GM21619 (cell line): ENCODE results near the gene DCDC2C.

Experiments
- ATAC-seq: cut with Tn5 transposase; IDR thresholded peaks from one replicate; pipeline ENCODE4 v1.9.1; 2021; ENCODE audit not compliant: unreplicated experiment

The DCDC2C gene

DNA sequence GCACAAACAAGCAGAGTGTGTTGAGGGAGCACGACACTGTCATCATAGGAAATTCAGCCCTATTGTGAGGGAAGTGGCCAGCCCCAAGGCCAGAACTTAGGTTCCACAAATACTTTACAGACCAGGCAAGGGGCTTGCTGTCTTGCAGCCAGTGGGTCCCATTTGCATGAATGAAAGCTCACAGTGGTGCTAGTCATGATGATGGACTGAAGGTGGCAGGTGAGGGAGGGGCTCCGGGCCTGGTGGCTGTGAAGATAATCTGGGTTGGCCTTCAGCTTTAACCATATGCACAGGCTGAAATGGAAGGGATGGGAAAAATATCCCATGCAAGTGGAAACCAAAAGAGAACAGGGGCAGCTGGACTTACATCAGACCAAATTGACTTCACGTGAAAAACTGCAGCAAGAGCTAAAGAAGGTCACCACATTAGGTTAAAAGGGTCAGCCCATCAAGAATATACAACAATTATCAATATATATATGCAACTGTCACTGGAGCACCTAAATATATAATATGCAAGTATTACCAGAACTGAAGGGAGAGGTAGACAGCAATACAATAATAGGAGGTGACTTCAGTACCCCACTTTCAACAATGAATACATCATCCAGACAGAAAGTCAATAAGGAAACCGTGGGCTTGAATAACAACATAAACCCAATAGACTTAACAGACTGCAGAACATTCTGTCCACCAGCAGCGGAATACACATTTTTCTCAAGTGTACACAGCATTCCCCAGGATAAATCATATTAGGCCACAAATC, 39.6 kb downstream of the DCDC2C start:
- ATAC-seq: no peak

DNA sequence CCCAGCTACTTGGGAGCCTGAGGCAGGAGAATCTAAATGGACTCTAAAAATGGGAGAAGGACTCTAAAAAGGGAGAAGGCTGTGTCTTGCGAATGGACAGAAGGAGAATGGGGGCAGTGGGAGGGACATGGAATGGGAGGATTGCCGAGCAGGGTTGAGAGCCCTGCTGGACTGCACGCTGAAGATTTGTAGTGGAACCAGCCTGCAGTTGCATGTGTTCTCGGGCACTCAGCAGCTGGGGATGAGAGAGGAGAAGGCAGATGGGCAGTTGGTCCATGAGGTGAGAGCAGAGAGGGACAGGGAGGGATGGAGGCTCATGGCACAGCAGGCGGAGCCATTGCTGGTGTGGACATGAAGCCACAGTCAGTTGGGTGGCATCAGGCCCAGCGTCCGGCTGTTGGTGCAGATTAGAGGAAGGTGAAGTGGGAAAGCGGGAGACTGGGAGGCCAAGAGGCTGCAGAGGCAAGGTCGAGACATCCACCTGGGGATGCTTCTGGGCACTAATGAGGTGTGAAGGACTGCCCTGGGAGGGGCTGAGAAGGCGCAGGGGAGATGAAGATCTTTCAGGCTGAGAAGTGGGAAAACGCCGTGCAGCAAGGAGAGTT, 40.7 kb downstream of the DCDC2C start:
- no peak for ATAC-seq

DNA sequence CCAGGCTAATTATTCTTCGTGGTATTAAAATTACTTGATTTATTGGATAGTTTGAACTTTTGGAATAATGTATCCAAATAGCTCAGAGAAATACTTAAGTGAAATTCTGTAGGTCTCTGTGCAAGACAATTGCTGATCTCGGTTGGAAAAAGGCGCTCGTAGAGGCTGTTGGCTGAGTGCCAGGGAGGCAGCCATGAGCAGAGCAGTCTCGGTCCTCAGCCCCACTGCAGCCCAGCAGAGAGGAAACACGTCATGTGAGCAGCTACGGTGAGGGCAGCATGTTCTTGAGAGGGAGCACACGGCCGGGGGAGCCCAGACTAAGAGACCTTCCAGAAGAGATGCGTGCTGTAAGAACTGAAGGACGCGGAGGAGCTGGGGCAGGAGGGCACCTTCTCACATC, 42.5 kb downstream of the DCDC2C start:
- no peak for ATAC-seq

DNA sequence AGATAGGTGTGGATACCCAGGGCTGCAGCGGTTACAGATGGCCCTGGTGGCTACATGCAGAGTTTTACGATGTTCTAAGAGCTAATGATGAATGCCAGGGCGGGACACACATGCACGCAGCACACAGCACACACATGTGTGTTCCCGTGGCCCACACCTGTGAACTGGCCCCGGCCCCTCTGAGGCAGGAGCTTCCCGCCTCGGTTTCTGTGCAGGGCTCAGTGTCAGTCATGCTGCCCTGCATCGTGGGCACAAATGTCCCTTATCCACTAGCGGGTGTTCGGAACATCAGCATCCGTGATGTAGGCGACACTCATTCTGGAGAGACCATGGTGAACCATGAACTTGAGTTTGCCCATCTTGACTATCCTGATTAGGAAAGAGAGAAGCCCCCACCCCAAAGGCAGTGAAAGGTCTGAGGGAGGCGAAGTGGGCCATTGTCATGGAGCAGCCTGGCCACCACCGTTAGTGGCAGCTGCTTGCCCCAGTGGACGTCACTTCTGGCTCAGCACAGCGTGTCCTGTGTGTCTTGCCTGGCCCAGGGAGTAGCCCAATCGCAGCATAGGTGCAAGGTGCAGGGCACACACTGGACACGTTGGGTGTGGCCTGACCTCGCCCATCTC, 43.8 kb downstream of the DCDC2C start:
- no peak for ATAC-seq

DNA sequence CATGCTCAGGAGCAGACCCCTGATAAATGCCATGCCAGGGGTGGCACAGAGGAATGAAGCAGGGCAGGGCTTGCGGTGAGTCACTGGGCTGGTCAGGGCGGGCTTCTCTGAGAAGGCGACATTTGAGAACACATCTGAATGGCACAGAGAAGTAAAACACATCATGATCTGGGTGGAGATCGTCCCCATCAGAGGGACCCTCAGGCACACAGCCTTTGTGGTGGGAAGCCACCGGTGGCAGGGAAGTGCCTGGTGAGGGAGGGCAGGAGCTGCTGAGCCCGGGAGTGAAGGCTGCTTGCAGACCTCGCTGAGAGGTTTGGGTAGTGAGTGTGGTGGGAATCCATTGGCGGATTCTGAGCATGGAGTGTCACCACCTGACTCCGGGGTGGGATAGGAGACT, 44.5 kb downstream of the DCDC2C start:
- no peak for ATAC-seq

DNA sequence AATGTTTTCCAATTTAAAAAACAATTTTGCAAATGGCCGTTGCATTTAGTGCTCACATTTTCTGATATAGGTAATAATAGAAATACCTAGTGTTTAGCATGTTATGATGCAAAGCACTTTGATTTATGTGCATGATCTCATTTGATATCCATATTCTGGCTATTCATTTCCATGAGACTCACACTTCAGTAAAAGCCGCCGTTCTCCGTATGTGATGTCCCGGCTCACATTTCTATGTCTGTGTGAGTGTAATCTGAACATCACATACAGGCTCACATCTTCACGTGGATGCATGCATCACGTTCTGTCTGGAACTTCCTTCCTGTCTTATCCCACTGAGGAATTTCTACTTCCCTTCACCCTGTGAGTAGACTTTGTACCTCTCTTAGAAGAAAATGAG, 45.8 kb downstream of the DCDC2C start:
- ATAC-seq: no peak

DNA sequence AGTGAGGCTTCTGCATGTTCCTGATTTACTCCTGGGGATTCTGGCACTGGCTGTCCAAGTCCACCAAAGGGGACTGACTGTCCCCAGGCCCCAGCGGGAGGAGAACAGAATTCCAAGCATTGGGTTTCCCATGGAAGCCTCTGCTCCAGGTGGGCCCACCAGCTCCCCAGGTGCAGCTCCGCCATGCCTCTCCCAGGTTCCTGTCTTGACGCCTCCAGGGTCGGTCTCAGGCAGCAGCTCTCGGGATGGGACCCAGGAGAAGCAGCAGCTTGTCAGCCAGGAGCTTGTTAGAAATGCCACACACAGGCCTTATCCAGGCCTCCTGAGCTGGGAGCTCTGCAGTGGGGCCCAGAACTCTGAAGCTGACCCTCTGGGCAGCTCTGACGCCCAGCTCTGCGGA, 47.9 kb downstream of the DCDC2C start:
- no peak for ATAC-seq

DNA sequence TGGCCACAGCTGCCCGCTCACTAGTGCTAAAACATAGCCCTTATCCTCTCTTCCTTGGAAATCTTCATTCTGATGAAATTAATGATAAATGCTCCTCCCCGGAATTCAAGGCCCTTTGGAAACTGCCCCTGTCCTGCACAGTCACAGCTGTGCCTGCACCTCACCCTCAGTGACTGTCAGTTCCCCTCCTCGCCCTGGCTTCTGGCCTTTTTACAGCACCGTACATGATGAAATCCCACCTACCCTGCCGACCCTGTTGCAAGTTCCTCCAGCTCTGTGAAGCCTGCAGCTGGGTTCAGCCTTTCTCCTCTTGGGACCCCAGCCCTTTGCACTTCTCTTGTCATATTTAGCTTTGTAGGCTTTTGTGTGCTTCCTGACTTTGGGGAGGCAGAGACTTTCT, 48.4 kb downstream of the DCDC2C start:
- ATAC-seq: no peak

DNA sequence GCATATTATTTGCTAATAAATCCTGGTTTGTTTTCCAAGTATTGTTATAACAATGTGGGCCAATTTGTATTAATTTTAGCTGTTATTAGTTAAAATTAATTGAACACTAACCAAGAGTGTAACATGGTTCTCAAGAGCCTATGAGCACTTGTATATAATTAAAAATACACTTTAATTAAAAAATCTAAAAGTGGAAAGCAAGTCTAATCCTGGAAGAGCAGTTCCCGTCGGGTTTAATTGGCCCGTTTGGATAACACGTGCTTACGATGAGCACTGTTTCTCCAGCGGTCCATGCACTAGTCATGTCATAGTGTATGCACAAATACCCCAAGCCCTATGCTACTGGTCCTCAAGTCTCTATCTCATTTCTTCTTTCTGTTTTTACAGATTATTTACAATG, 49.0 kb downstream of the DCDC2C start:
- ATAC-seq: no peak

DNA sequence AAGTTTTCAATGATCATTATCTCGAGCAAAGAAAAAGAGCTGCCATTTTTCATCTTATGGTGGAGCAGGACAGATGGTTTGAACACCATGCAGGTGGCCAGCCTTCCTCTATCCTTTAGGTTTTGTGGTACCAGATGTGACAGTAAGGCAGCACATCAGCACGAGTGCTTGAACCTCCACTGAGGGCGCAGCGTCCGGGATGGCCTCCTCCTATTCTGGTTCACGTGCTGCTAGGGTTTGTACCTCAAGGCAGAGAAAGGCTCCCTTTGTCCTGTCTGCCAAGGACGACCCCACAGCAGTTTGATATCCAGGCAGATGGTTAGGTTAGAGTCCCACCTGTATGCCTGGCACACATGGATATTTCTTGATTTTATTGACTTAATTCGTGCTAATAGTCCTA, 50.2 kb downstream of the DCDC2C start:
- no peak for ATAC-seq

DNA sequence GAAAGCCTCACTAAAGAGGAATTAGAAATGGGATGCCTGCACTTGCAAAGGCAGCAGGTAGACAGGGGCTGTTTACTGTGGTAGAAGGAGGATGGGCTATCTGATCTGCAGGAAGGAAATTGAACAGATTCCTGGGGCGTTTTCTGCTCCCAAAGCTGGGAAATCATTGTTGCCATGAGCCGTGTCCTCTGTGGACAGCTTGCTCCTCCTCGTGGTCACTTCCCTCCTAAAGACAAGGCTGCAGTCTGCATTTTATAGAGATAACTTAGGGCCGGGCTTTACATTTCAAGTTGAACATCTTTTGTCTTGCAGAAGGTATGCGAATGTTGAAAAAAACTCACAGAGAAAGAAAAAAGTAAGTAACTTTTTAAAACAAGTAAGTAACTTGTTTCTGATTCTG, 50.9 kb downstream of the DCDC2C start:
- no peak for ATAC-seq

DNA sequence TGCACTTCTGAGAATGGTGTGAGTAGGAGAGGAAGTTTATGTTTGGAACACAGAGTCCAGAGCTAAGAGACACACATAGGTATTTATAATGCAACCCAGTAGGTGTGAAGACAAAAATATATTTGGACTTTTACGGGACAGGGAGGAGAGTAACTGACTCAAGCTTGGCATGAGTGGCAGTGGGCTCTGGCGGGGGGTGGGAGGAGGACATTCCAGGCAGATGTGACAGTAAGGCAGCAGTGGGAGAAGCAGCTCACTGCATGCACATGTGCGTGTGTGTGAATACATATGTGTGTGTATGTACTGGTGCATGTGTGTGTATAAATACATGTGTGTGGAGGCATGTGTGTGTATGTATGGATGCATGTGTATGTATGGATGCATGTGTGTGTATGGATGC, 51.4 kb downstream of the DCDC2C start:
- ATAC-seq: no peak

DNA sequence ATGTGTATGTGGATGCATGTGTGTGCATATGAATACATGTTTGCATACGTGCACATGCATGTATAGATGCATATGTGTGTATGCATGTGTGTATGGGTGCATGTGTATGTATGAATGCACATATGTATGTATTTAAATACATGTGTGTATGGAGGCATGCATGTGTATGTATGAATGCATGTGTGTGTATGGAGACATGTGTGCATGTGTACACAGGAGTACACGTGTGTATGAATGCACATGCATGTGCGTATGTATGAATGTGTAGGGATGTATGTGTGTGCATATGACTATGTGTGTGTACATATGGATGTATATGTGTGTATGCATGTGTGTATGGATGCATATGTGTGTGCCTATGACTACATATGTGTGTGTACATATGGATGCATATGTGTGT, 51.9 kb downstream of the DCDC2C start:
- no peak for ATAC-seq

DNA sequence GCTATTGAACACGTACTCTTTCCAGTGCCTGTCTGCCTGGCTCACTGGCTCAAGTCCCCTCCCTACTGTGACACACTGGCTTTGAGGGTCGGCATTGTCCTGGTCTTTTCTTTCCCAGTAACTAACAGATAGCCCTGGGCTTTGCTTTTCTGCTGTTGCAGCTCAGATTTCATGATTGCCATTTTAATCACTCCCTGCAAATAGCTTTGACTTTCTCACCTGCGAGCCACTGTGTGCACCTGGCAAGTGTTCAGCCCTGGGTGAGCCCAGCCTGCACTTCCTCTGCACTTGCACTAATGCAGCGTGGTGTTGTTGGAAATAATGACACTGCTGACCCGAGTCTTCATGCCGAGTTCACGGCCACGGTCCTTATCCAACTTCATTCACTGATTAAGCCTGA, 52.9 kb downstream of the DCDC2C start:
- no peak for ATAC-seq

DNA sequence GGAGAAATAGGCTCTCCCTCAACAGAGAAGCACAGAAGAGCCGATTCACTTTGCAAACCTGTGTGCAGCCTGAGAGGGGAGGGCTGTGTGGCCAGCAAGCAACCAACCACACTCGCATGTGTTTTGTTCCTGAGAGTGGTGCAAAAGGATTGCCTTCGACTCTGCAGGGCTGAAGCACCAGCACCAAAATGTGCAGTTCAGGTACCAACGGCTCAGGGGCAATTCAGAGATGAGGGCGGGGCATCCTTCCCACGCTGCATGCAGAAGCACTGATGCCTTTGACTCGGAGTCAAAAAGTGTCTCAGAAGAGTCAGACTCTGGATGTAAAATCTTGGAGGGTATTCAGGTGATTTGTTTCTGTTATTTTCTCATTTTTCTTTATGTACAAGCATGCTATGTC, 55.5 kb downstream of the DCDC2C start:
- ATAC-seq: no peak

DNA sequence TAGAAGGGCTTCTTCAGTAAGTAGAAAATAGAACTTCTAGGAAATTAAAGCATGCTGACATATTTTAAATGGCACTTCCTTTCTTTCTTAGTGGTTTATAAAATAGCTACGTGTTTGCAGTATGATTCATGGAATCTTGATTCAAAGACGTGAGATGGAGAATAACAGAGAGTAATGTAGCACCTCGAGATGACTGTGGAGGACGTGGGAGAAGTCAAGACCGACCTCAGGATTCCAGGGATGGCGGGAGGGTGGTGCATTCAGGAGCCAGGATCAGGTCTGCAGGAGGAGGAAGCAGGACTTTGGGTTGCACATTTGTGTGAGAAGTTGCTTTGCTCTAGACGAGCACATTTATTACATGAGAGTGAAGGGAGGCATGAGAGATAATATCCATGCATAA, 56.0 kb downstream of the DCDC2C start:
- ATAC-seq: no peak

DNA sequence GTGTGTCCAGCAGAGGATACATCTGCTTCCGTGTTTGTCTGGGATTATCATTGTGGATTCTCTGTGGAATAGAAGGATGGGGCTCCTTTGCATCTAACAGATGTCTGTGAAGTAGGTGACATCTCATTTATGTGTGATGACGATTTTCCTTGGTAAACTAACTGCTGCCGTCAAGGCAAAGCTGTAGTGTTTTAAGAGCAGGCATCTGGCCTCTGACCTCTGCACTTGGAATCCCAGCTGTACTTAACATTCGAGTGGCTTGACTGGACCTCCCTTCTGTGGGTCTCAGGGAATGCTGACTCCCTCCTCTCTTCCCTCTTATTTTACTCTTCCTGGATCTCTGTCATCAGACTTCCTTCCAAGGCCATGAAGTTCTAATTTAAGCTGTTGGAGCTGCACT, 56.4 kb downstream of the DCDC2C start:
- ATAC-seq: no peak

DNA sequence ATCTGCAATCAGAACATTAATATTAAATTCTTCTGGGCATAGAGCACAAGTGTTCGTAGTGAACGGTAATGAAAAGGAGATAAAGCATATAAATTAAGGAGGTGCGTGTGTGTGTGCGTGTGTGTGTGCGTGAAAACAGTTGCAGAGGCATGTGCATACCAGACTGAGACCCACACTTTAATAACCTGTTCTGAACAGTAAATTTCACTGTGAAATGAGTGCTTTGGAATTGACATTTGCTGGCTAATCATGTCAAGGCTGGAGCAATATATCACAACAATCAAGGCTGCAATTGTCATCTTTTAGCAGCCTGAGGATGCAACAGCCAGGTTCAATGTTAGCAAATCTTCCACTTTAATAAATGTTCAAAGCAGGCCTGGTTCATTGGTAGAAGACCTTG, 57.9 kb downstream of the DCDC2C start:
- ATAC-seq: no peak

DNA sequence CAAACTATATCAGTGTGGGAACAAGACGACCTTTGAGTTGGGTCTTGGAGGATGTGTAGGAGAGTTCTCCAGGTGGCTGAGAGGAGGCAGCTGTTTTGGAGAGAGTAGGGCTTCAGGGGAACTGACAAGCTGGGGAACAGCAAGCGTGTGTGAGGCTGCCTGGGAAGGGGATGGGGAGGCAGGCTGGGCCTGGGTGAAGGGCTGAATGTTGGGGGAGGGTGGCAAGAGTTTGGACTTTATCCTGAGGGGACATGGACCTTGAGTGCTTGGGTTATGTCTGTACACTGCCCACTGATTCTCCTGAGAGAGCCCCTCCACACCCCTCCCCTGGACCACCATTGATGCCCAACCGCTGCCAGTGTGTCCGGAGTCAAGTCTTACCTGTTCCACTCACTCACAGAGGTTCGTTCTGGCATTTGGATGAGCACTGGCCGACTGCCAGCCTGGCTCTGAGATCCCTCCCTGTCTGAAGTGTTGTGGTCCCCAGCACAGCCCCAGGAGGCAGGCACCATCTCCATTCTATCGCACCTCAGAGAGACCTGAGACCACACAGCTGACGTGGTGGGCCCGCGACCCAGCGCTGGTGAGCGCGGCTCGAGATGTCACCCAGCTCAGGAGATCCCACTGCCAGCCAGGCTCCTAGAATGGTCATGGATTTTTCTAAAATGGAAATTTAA, 59.5 kb downstream of the DCDC2C start:
- no peak for ATAC-seq

DNA sequence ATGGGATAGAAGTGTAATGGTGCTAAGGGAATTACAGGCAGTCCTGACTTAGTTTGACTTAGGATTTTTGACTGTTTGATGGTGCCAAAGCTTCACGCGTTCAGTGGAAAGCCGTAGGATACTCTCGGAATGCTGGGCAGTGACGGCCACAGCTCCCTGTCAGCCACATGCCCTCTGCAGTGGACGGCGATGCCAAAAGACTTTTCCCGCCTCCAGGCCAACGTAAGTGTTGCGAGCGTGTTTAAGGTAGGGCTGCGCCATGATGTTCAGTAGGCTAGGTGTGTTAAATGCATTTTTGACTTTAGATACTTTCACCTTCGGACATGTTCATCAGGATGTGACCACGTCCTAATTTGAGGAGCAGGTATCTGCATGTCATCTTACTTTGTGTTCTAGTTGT, 63.4 kb downstream of the DCDC2C start:
- ATAC-seq: no peak

DNA sequence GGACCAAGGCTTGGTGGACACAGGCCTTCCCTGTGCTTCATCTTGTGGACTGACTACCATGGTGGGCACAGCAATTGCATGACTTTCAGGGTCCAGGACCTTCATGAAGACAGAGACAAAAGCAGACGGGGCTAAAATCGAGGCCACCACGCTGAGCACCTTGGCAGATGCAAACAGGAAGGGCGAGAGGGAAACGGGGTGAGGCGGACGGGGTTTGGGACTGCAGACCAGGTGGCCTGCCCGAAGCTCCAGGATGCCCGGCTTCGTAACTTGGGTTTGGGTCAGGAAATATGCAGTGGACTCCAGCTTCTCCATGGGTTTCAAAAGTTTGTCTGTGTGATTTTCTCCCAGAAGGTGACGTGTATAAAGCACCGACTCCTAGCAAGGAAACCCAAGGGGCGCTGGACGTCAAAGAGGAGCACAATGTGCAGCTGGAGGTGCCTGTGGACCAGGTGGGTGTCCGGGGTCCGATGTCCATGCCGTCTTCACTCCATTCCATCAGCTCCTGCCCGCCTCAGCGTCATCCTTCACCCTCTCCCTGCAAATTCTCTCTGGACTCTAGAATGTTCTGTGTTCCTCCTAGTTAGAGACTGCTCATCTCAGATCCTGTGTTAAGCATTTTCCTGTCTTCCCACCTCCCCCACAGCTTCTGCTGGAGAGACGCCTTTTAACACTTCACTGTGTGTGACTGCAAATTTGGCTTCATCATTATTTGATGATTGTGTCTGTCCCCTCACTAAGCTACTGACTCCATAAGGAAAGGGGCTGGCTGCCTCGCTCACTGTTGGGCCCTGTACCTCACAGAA, 65.8 kb downstream of the DCDC2C start:
- no peak for ATAC-seq
